VCaP (cell line): Measurements from ENCODE around the gene SCP2.
A peak's percentile ranks its signal among the peaks of the same experiment; 100 is the strongest.
"Not testable (repeated sequence)": the region's sequence is repeated elsewhere in the genome, so short reads cannot be mapped to it uniquely, and the experiment has no call there.

Experiments
- H3K27ac ChIP-seq: fragments of 450-650 bp; 2 replicates; pipeline ENCODE4 v1.5.1; 2017
- CTCF ChIP-seq: fragments of 450-650 bp; conservative IDR thresholded peaks from 2 replicates; pipeline ENCODE4 v1.5.1; 2017; ENCODE audit warnings: mild to moderate bottlenecking, moderate library complexity

Gene SCP2

GRCh38 chr1:53001128-53001527 lies 74.1 kb downstream of the SCP2 start:
- no peak overlapping the region for H3K27ac ChIP-seq
- no peak for TF ChIP-seq CTCF

- H3K27ac ChIP-seq, result not testable (repeated sequence)
Observed at GRCh38 chr1:53006612-53007011, 79.5 kb downstream of the SCP2 start.

- not testable (repeated sequence) for H3K27ac ChIP-seq
Observed at GRCh38 chr1:53010247-53010646, 83.2 kb downstream of the SCP2 start.

GRCh38 chr1:53011175-53011574 lies 84.1 kb downstream of the SCP2 start:
- TF ChIP-seq CTCF, result no peak
- no peak overlapping the region for H3K27ac ChIP-seq

- TF ChIP-seq CTCF, result no peak
- peak overlapping the region; percentile 84 for H3K27ac ChIP-seq
Observed at GRCh38 chr1:53014791-53015507, 87.9 kb downstream of the SCP2 start.

GRCh38 chr1:53015508-53015860 lies 88.4 kb downstream of the SCP2 start:
- no peak for TF ChIP-seq CTCF

GRCh38 chr1:53016705-53017104 lies 89.6 kb downstream of the SCP2 start:
- no peak for TF ChIP-seq CTCF
- H3K27ac ChIP-seq, result no peak overlapping the region

More at GRCh38 chr1:53015508-53015860, 88.4 kb downstream of the SCP2 start:
- H3K27ac ChIP-seq, result peak overlapping the region; percentile 84

- no peak for TF ChIP-seq CTCF
Observed at GRCh38 chr1:53020588-53020987, 93.5 kb downstream of the SCP2 start.

GRCh38 chr1:53022179-53022578 lies 95.1 kb downstream of the SCP2 start:
- no peak for TF ChIP-seq CTCF
- H3K27ac ChIP-seq, result no peak overlapping the region

More at GRCh38 chr1:53020588-53020987, 93.5 kb downstream of the SCP2 start:
- no peak overlapping the region for H3K27ac ChIP-seq
